Esophagus squamous epithelium (tissue), 5 donors: ENCODE results near the gene FAM131B. TPM values are rescaled to one million over a fixed set of nuclear protein-coding genes. Genes with fewer than 3 reads are reported as not detected.

Experiments
- DNase-seq: peaks from one replicate; lab custom pipeline; 2025; lab: John Stamatoyannopoulos, UW
- H3K27ac ChIP-seq, 4 donors: fragments of 200-600 bp; sonication (generic); one replicate each; pipeline ENCODE4 v1.5.1; 2016 to 2019; ENCODE audit warnings: mild to moderate bottlenecking in 1 of 4
- H3K27me3 ChIP-seq, 4 donors: fragments of 200-600 bp; sonication (generic); 1 replicate in 3 of 4; 2 replicates in 1 of 4; pipeline versions ENCODE4 v1.5.1 to v1.6.0; 2017 to 2021; ENCODE audit warnings: antibody characterized with exemption in 1 of 4
- H3K36me3 ChIP-seq, 3 donors: fragments of 200-600 bp; sonication (generic); one replicate each; pipeline ENCODE4 v1.5.1; 2016 to 2019
- H3K4me1 ChIP-seq, 3 donors: fragments of 200-600 bp; sonication (generic); one replicate each; pipeline ENCODE4 v1.5.1; 2017 to 2019
- H3K4me3 ChIP-seq, 4 donors: fragments of 200-600 bp; sonication (generic); 1 replicate in 3 of 4; 2 replicates in 1 of 4; pipeline ENCODE4 v1.5.1; 2016 to 2019; ENCODE audit warnings: mild to moderate bottlenecking in 2 of 4, moderate library complexity in 1 of 4
- H3K9me3 ChIP-seq, 3 donors: fragments of 200-600 bp; sonication (generic); one replicate each; pipeline ENCODE4 v1.5.1; 2016 to 2019
- POLR2A ChIP-seq, 4 donors: fragments of 450-650 bp; IDR thresholded peaks; one replicate each; pipeline ENCODE4 v1.6.1; 2017; ENCODE audit warnings: antibody characterized with exemption in 4 of 4, mild to moderate bottlenecking in 4 of 4, moderate library complexity in 3 of 4
- WGBS, 2 donors: methylation state at CpG; one replicate each; pipeline ENCODE4 v1.1.5; 2018; 5-methylcytosine and 5-hydroxymethylcytosine counted together
- intact Hi-C: fragments of 100-400 bp; cut with DNase I; formaldehyde crosslinking; loops from one replicate; pipeline ENCODE4 v1.15.0; 2022
- total RNA-seq, 4 donors: library from RNA; depleted of rRNA; stranded (reverse); fragments of >200 nt; gene quantifications; one replicate each; pipeline ENCODE4 v1.1.0, GENCODE V29; 2016
- TF ChIP-seq, protein P1 (sequence below), 6 experiments: fragments of 450-650 bp in 4 of 6; fragments of 200-600 bp in 2 of 6; sonication (generic) in 2 of 6; IDR thresholded peaks; one replicate each; pipeline ENCODE4 v1.5.1; 2016 to 2019; ENCODE audit warnings: antibody characterized with exemption in 6 of 6, mild to moderate bottlenecking in 4 of 6, moderate library complexity in 4 of 6
- donor health status: DM: yes; HTN: yes; CAD: no.

Gene FAM131B
- total RNA-seq = under 1 TPM; 0.09 to 0.76 (median 0.46) TPM

GRCh38 chr7:143362131-143363015 lies at the start of gene FAM131B:
Gene FAM131B, minus strand, starts transcription at chr7:143362713. Its CDS starts 110 bp downstream, at chr7:143362603.
- H3K9me3 ChIP-seq = no peaks in the 10 kb centered on the region
- DNase-seq = no peak
- H3K27me3 ChIP-seq = peaks cover 3 to 71% (median 12%) of the 10 kb centered on the region in 4 donors
- intact Hi-C loops = no loop called here
- no peaks in the 10 kb centered on the region for H3K36me3 ChIP-seq
- peak within 1 kb of the TSS; percentile 42 to 69 (median 60) for H3K4me3 ChIP-seq
- H3K27ac ChIP-seq = peak within 1 kb of the TSS in 1 of 4 donors; percentile 34
- TF ChIP-seq POLR2A (IDR thresholded peaks at IDR 0.05) = no peak
- TF ChIP-seq, protein P1, sequence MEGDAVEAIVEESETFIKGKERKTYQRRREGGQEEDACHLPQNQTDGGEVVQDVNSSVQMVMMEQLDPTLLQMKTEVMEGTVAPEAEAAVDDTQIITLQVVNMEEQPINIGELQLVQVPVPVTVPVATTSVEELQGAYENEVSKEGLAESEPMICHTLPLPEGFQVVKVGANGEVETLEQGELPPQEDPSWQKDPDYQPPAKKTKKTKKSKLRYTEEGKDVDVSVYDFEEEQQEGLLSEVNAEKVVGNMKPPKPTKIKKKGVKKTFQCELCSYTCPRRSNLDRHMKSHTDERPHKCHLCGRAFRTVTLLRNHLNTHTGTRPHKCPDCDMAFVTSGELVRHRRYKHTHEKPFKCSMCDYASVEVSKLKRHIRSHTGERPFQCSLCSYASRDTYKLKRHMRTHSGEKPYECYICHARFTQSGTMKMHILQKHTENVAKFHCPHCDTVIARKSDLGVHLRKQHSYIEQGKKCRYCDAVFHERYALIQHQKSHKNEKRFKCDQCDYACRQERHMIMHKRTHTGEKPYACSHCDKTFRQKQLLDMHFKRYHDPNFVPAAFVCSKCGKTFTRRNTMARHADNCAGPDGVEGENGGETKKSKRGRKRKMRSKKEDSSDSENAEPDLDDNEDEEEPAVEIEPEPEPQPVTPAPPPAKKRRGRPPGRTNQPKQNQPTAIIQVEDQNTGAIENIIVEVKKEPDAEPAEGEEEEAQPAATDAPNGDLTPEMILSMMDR (IDR thresholded peaks at IDR 0.05) = no peak
- peaks cover 8 to 22% (median 15%) of the 10 kb centered on the region in 3 donors for H3K4me1 ChIP-seq
- WGBS, 2 donors = 0 to 1% methylated on average over 19 to 41 of the region's 112 CpGs

DNA sequence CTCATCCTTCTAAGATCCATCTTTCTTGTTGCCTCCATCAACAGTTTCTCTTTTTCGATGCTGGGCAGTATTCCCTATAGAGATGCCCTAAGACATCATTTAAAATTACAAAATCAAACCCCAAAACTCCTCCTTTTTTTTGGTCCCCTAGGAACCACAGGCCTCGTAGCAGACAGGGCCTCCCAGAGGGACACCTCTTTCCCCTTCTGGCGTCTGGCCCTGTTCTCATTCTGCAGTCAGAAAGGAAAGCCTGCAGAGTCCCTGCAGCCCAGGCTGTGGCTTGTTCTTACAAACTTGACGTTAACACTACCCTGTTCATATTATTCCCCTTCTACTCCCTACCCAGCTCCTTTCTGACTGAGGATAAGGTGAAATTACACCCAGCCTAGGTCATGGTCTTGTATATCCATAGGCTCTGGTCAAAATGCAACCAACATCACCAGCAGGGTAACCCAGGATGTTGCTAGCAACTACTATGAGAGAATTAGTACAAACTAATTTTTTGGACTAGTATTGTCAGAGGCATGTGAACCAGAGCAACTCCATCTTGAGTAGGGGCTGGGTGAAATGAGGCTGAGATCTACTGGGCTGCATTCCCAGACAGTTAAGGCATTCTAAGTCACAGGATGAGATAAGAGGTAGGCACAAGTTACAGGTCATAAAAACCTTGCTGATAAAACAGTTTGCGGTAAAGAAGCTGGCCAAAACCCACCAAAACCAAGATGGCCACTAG lies 49.6 kb upstream of the FAM131B start:
- no peaks in the 10 kb centered on the region for H3K36me3 ChIP-seq
- 79 to 81% methylated on average over 5 of the region's 5 CpGs for WGBS, 2 donors
- no peak for TF ChIP-seq POLR2A (IDR thresholded peaks at IDR 0.05)
- TF ChIP-seq, protein P1 (IDR thresholded peaks at IDR 0.05) = no peak

DNA sequence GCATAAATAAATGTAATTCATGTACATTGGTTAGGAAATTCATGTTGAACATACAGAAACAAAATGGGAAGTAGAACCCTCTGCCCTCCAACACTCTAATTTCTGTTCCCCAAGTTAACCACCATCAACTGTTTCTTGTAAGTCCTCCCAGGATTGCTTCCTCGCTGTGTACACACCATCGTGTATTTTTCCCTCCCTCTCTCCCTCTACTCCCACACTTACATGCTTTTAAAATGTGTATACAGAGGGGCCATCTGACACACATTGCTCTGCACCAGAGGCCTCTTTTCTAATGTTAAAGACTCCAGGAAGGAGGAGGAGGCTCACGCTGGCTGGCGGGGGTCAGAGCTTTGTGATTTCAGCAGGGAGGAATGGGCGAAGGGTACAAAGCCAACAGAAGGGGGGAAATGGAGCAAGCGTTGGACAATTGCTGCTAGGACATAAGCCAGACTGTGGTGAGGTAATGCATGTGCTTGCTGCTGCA lies 48.0 kb upstream of the FAM131B start:
- peaks cover 28 to 95% (median 37%) of the 10 kb centered on the region in 3 donors for H3K4me1 ChIP-seq

More for the DNA sequence above, 49.6 kb upstream of the FAM131B start:
- no peaks in the 10 kb centered on the region for H3K27me3 ChIP-seq
- intact Hi-C loops = no loop called here
- DNase-seq = no peak
- peaks cover 24 to 95% (median 38%) of the 10 kb centered on the region in 3 donors for H3K4me1 ChIP-seq
- peak overlapping the region in 3 of 4 donors; percentile 63 to 76 (median 70) for H3K27ac ChIP-seq
- H3K4me3 ChIP-seq = no peak overlapping the region
- H3K9me3 ChIP-seq = no peaks in the 10 kb centered on the region

DNA sequence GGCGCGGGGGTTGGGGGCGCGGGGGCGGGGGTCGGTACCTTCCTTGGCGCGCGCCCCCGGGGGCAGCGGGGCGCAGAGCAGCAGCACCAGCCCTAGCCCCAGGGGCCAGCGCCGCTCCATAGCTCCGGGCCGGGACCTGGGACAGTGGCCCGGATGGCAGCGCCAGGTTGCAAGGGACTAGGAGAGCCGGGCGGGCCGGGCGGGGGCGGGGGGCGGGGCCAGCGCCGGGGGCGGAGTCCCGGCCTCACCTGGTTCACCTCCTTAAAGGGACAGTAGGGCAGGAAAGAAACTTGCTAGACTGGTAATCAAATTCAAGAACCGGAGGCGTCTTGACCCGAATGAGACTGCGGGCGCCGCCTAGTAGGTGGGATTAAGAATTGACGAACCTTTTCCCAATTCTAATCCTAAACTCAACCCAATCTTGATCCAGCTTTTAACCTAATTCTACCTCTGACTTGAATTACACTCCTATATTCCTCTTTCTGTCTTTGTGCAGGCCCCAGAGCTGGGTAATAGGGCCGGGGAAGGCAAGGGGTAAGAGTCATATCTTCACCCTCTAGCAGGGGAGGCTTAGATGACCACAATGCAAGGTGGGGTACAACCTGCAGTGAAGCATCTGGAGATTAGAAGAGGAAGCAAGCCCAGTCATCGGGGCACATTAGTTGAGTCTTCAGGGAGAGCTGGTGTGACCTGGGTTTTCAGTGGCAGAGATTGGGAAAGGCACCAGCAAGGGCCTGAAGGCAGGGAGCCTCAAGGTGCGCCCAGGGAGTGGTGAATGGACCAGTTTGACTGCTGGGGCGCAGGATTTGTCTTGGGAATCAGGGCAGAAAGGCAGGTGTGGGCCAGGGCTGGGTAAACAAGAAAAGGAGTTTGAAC lies 46.4 kb upstream of the FAM131B start, which contains the start of gene EPHA1:
EPHA1 (minus strand) TSS at position 171 of the 876 bp plus-strand sequence; CDS start at position 120, 51 bp downstream.
- H3K4me1 ChIP-seq = peaks cover 28 to 90% (median 37%) of the 10 kb centered on the region in 3 donors
- peak within 1 kb of the TSS; percentile 67 to 92 (median 88) for H3K27ac ChIP-seq
- peaks cover 0 to 22% (median 0%) of the 10 kb centered on the region in 3 donors for H3K36me3 ChIP-seq
- no peak for DNase-seq
- TF ChIP-seq, protein P1 (IDR thresholded peaks at IDR 0.05) = peak; percentile 21 to 53 (median 42)
- TF ChIP-seq POLR2A (IDR thresholded peaks at IDR 0.05) = no peak
- no peaks in the 10 kb centered on the region for H3K9me3 ChIP-seq
- WGBS, 2 donors = 7 to 17% methylated on average over 17 to 19 of the region's 39 CpGs
- intact Hi-C loops = no loop called here
- peak within 1 kb of the TSS; percentile 68 to 81 (median 69) for H3K4me3 ChIP-seq
- no peaks in the 10 kb centered on the region for H3K27me3 ChIP-seq

More for the DNA sequence above, 48.0 kb upstream of the FAM131B start:
- Histone ChIP-seq H3K9me3 (no peaks in the 10 kb centered on the region), H3K27ac (peak overlapping the region in 3 of 4 donors; percentile 16 to 87 (median 21)), H3K36me3 (peaks cover 0 to 6% (median 0%) of the 10 kb centered on the region in 3 donors), H3K27me3 (no peaks in the 10 kb centered on the region), H3K4me3 (no peak overlapping the region)
- 37 to 47% methylated on average over 5 to 6 of the region's 6 CpGs for WGBS, 2 donors
- no peak for TF ChIP-seq POLR2A (IDR thresholded peaks at IDR 0.05)
- TF ChIP-seq, protein P1 (IDR thresholded peaks at IDR 0.05) = no peak
- DNase-seq = no peak
- intact Hi-C loops = no loop called here
